Measurements from ENCODE around the gene IWS1. TPM values are rescaled to one million over a fixed set of nuclear protein-coding genes. Genes with fewer than 3 reads are reported as not detected.
A peak's percentile ranks its signal among the peaks of the same experiment; 100 is the strongest.
"Not testable (repeated sequence)": the region's sequence is repeated elsewhere in the genome, so short reads cannot be mapped to it uniquely, and the experiment has no call there.

The IWS1 gene
- total RNA-seq, 1 donor from 2014 or later: 39.3 TPM

GRCh38 chr2:127454595-127455565 lies 71.4 kb downstream of the IWS1 start:
- H3K9me3 ChIP-seq: no peaks in the 10 kb centered on the region
- intact Hi-C loops (cut with DNase I): no loop called here
- TF ChIP-seq CTCF (IDR thresholded peaks at IDR 0.05): no peak
- H3K36me3 ChIP-seq: no peaks in the 10 kb centered on the region
- H3K4me1 ChIP-seq: no peaks in the 10 kb centered on the region
- no peak for ATAC-seq
- DNase-seq: no peak
- no peak overlapping the region for H3K27ac ChIP-seq
- H3K4me3 ChIP-seq: no peak overlapping the region
- H3K27me3 ChIP-seq: no peaks in the 10 kb centered on the region

GRCh38 chr2:127453392-127454171 lies 72.7 kb downstream of the IWS1 start:
- no peak for TF ChIP-seq CTCF (IDR thresholded peaks at IDR 0.05)
- intact Hi-C loops (cut with DNase I): no loop called here
- peak; percentile 43 for ATAC-seq

DNA sequence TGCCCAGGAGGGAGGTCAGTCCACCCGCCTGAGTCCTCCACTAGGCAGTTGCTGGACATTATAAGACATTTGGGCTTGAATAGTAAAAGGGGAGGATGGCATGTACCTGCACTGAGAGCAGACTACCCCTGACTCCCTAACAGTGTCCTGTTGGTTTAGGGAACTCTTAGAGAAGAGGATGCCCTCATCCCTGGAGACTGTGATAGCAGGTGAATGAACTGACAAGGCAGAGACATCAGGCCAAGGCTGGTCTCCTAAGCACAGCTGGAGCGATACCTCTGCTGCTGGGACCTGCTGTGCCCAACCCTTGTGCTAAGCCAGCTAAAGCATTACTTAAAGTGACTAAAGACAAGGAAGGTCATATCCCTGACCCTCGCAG lies 73.3 kb downstream of the IWS1 start:
- Histone ChIP-seq H3K36me3 (no peaks in the 10 kb centered on the region), H3K27ac (no peak overlapping the region), H3K4me3 (no peak overlapping the region), H3K27me3 (no peaks in the 10 kb centered on the region), H3K4me1 (no peaks in the 10 kb centered on the region), H3K9me3 (no peaks in the 10 kb centered on the region)
- intact Hi-C loops (cut with DNase I): no loop called here
- ATAC-seq (no peak), DNase-seq (no peak)
- TF ChIP-seq CTCF (IDR thresholded peaks at IDR 0.05): no peak

More at GRCh38 chr2:127453392-127454171, 72.7 kb downstream of the IWS1 start:
- Histone ChIP-seq H3K36me3 (no peaks in the 10 kb centered on the region), H3K9me3 (no peaks in the 10 kb centered on the region), H3K27ac (no peak overlapping the region), H3K27me3 (no peaks in the 10 kb centered on the region), H3K4me3 (no peak overlapping the region), H3K4me1 (no peaks in the 10 kb centered on the region)
- no peak for DNase-seq

DNA sequence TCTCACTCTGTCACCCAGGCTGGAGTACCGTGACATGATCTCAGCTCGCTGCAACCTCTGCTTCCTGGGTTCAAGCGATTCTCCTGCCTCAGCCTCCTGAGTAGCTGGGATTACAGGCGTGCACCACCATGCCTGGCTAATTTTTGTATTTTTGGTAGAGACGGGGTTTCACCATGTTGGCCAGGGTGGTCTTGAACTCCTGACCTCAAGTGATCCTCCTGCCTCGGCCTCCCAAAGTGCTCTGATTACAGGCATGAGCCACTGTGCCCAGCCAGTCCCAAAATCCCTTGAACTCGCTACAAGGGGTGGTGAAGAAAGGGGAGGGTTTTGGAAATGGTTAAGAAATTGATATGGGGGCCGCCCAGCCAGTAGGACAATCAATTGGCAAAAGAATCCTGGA lies 73.9 kb downstream of the IWS1 start:
- H3K4me3 ChIP-seq; H3K36me3 ChIP-seq; H3K4me1 ChIP-seq; intact Hi-C loops (cut with DNase I); H3K9me3 ChIP-seq; DNase-seq; ATAC-seq; H3K27me3 ChIP-seq; H3K27ac ChIP-seq: not testable (repeated sequence)

GRCh38 chr2:127451981-127452380 lies 74.3 kb downstream of the IWS1 start:
- no peak for ATAC-seq
- intact Hi-C loops (cut with DNase I): no loop called here
- H3K27ac ChIP-seq: no peak overlapping the region
- no peaks in the 10 kb centered on the region for H3K36me3 ChIP-seq
- no peaks in the 10 kb centered on the region for H3K4me1 ChIP-seq
- H3K4me3 ChIP-seq: no peak overlapping the region
- no peak for TF ChIP-seq CTCF (IDR thresholded peaks at IDR 0.05)
- DNase-seq: no peak
- no peaks in the 10 kb centered on the region for H3K9me3 ChIP-seq
- no peaks in the 10 kb centered on the region for H3K27me3 ChIP-seq

GRCh38 chr2:127449898-127450297 lies 76.4 kb downstream of the IWS1 start:
- no peak overlapping the region for H3K27ac ChIP-seq
- no peaks in the 10 kb centered on the region for H3K36me3 ChIP-seq
- intact Hi-C loops (cut with DNase I): no loop called here
- no peak for ATAC-seq
- no peaks in the 10 kb centered on the region for H3K9me3 ChIP-seq
- DNase-seq: no peak
- no peaks in the 10 kb centered on the region for H3K27me3 ChIP-seq
- no peak overlapping the region for H3K4me3 ChIP-seq
- no peaks in the 10 kb centered on the region for H3K4me1 ChIP-seq
- TF ChIP-seq CTCF (IDR thresholded peaks at IDR 0.05): no peak

All from upper lobe of right lung (tissue), 1 donor.